Muscle layer of duodenum (tissue), 2 donors: ENCODE results near the gene STRADB.

Experiments
- H3K27ac ChIP-seq: one replicate; pipeline ENCODE4 v1.7.0; 2013; ENCODE audit warnings: mild to moderate bottlenecking, low read length
- H3K27me3 ChIP-seq: one replicate; pipeline ENCODE4 v1.7.0; 2013; ENCODE audit warnings: low read depth, mild to moderate bottlenecking, control low read depth, low read length
- H3K36me3 ChIP-seq, 2 donors: one replicate each; pipeline ENCODE4 v1.7.0; 2013; ENCODE audit warnings: low read length in 2 of 2, control low read depth in 1 of 2, mild to moderate bottlenecking in 1 of 2; ENCODE audit not compliant: insufficient read depth in 2 of 2, control insufficient read depth in 1 of 2
- H3K4me1 ChIP-seq, 2 donors: one replicate each; pipeline ENCODE4 v1.7.0; 2013; ENCODE audit warnings: low read length in 2 of 2, mild to moderate bottlenecking in 2 of 2, control low read depth in 1 of 2, moderate library complexity in 1 of 2; ENCODE audit not compliant: insufficient read depth in 2 of 2, control insufficient read depth in 1 of 2
- H3K4me3 ChIP-seq, 2 donors: one replicate each; pipeline ENCODE4 v1.7.0; 2013; ENCODE audit warnings: low read length in 2 of 2, low read depth in 1 of 2, mild to moderate bottlenecking in 1 of 2
- H3K9me3 ChIP-seq, 2 donors: one replicate each; pipeline ENCODE4 v1.7.0; 2013; ENCODE audit warnings: low read length in 2 of 2, control low read depth in 1 of 2, mild to moderate bottlenecking in 1 of 2; ENCODE audit not compliant: control insufficient read depth in 1 of 2
- donor health status: healthy.

Gene STRADB

GRCh38 chr2:201450954-201451291 is 617 bp upstream of the STRADB start:
- Histone ChIP-seq H3K4me3 (peak overlapping the region; percentile 91 to 99), H3K4me1 (peaks cover 0 to 31% of the 10 kb centered on the region in 2 donors)

DNA sequence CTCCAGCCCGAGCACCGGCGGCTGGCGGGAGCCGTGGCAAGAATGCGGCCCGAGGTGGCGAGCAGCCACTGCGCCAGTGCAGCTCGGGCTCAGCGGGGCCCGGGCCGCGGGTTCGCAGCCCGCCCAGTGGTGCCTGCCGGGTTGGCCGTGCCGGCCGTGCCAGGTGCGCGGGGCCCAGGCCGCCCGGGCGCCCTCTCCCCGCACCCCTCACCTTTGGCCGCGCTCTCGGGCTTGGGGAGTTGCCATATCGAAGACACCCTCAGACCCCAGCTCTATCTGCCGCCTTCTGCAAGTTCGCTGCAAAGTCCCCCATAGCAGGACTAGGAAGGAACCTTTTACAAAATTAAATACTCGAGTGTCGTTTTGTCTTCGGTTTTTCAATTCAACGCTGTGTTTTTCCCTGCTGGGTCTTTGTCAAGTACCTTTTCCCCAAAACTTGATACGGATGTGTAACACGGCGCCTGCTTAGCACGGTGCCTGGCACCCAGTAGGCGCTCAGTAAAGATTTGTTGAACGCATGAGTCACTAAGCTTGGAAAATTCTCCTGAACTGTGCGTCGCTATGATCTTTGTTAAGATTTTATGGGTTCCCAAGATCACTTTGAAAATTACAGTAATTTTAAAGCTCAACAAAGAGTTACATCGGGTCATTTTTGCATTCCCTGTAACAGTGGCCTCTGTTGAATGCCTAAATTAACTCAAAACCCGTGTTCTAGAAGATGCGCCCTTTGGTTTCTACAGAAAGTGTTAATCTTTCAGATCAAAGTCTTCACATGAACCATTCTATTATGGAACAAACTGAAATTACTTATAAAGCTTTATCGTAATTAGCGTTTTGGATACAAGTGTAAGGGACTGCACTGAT is 750 bp downstream of the STRADB start:
- H3K27ac ChIP-seq: peak overlapping the region; percentile 40
- H3K9me3 ChIP-seq: no peaks in the 10 kb centered on the region
- peaks cover 0 to 24% of the 10 kb centered on the region in 2 donors for H3K4me1 ChIP-seq
- peaks cover 0 to 4% of the 10 kb centered on the region in 2 donors for H3K36me3 ChIP-seq
- H3K27me3 ChIP-seq: no peaks in the 10 kb centered on the region
- H3K4me3 ChIP-seq: peak overlapping the region; percentile 91 to 99

More at GRCh38 chr2:201450954-201451291, 617 bp upstream of the STRADB start:
- Histone ChIP-seq H3K27ac (peak overlapping the region; percentile 86), H3K9me3 (no peaks in the 10 kb centered on the region), H3K27me3 (no peaks in the 10 kb centered on the region), H3K36me3 (no peaks in the 10 kb centered on the region)

DNA sequence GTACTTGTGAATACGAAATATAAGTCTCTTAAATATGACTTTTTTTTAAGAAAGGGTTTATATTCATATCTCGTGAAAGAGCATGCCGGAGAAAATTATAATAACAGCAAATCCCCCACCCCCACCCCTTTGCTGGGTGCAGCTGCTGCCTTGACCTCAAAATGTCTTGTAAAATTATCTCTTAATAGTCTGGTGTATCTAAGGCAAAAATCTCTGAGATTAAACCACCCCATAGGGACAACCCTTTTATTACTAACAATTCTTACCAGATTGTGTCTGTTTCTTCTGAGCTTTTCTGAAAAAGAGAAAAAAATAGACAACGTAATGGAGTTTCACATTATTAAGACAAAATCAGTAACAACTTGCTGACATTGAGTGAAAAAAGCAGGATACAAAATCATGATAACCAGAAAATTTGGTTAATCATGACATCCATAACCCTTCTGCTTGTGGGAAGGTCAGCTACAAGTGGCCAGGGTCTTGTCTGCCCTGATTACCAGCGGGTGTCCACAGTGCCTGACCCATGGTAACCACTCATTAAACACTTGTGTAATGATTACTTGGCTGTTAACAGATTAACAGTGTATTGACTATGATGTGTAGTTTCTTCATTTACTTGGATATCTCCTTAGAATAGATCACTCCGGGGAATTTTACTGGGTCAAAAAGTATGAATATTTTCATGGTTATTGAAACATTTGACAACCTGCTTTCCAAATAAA is 1.5 kb downstream of the STRADB start:
- peaks cover 0 to 24% of the 10 kb centered on the region in 2 donors for H3K4me1 ChIP-seq

GRCh38 chr2:201458381-201458780 is 6.8 kb downstream of the STRADB start:
- peaks cover 14 to 35% of the 10 kb centered on the region in 2 donors for H3K36me3 ChIP-seq
- no peaks in the 10 kb centered on the region for H3K27me3 ChIP-seq
- H3K4me3 ChIP-seq: no peak overlapping the region
- peaks cover 0 to 5% of the 10 kb centered on the region in 2 donors for H3K4me1 ChIP-seq
- no peak overlapping the region for H3K27ac ChIP-seq
- H3K9me3 ChIP-seq: no peaks in the 10 kb centered on the region

More for the DNA sequence above, 1.5 kb downstream of the STRADB start:
- Histone ChIP-seq H3K27ac (peak overlapping the region; percentile 40), H3K36me3 (peaks cover 0 to 4% of the 10 kb centered on the region in 2 donors), H3K9me3 (no peaks in the 10 kb centered on the region), H3K27me3 (no peaks in the 10 kb centered on the region), H3K4me3 (peak overlapping the region in 1 of 2 donors; percentile 91)

GRCh38 chr2:201460532-201460931 is 9.0 kb downstream of the STRADB start:
- H3K36me3 ChIP-seq: peaks cover 22 to 40% of the 10 kb centered on the region in 2 donors

DNA sequence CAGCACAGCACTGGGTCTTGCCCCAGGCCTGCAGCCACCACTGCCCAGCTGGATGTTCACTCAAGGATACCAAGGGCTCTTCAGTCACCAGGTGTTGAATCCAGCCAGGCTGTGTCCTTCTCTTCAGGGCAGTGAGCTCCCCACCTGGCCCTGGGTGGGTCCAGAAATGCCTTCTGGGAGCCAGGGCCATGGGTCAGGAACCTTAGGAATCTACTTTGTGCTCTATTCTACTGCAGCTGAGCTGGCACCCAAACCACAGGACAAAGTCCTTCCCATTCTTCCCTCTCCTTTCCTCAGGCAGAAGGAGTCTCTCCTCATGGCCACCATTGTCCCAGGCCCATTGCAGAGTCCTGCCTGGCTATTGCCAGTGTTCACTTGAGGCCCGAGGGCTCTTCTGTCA is 13.0 kb downstream of the STRADB start:
- Histone ChIP-seq H3K27ac (no peak overlapping the region), H3K36me3 (peaks cover 12 to 38% of the 10 kb centered on the region in 2 donors), H3K9me3 (no peaks in the 10 kb centered on the region), H3K27me3 (no peaks in the 10 kb centered on the region), H3K4me1 (peaks cover 0 to 4% of the 10 kb centered on the region in 2 donors), H3K4me3 (no peak overlapping the region)

More at GRCh38 chr2:201460532-201460931, 9.0 kb downstream of the STRADB start:
- Histone ChIP-seq H3K4me1 (peaks cover 0 to 3% of the 10 kb centered on the region in 2 donors), H3K27me3 (no peaks in the 10 kb centered on the region), H3K4me3 (no peak overlapping the region), H3K27ac (no peak overlapping the region), H3K9me3 (no peaks in the 10 kb centered on the region)

- H3K36me3 ChIP-seq: peaks cover 19 to 30% of the 10 kb centered on the region in 2 donors
- no peak overlapping the region for H3K4me3 ChIP-seq
- H3K27me3 ChIP-seq: no peaks in the 10 kb centered on the region
- no peaks in the 10 kb centered on the region for H3K9me3 ChIP-seq
- peaks cover 0 to 4% of the 10 kb centered on the region in 2 donors for H3K4me1 ChIP-seq
- peak overlapping the region; percentile 74 for H3K27ac ChIP-seq
Measured at GRCh38 chr2:201465524-201465971, 14.0 kb downstream of the STRADB start.

- peaks cover 21 to 33% of the 10 kb centered on the region in 2 donors for H3K36me3 ChIP-seq
- H3K27me3 ChIP-seq: no peaks in the 10 kb centered on the region
- peaks cover 0 to 4% of the 10 kb centered on the region in 2 donors for H3K4me1 ChIP-seq
- H3K27ac ChIP-seq: peak overlapping the region; percentile 74
- H3K4me3 ChIP-seq: no peak overlapping the region
- no peaks in the 10 kb centered on the region for H3K9me3 ChIP-seq
Measured at GRCh38 chr2:201466050-201466675, 14.6 kb downstream of the STRADB start.

- Histone ChIP-seq H3K4me3 (no peak overlapping the region), H3K27me3 (no peaks in the 10 kb centered on the region), H3K36me3 (peaks cover 25 to 38% of the 10 kb centered on the region in 2 donors), H3K9me3 (no peaks in the 10 kb centered on the region), H3K4me1 (peaks cover 0 to 4% of the 10 kb centered on the region in 2 donors), H3K27ac (no peak overlapping the region)
Measured at GRCh38 chr2:201467666-201468065, 16.1 kb downstream of the STRADB start.

GRCh38 chr2:201470821-201471731 is 19.5 kb downstream of the STRADB start:
- Histone ChIP-seq H3K36me3 (peaks cover 30 to 59% of the 10 kb centered on the region in 2 donors), H3K4me1 (no peaks in the 10 kb centered on the region), H3K9me3 (no peaks in the 10 kb centered on the region), H3K27me3 (no peaks in the 10 kb centered on the region), H3K4me3 (no peak overlapping the region), H3K27ac (no peak overlapping the region)
